ENCODE measurements around the gene SLC25A47.
"Not testable (repeated sequence)": the region's sequence is repeated elsewhere in the genome, so short reads cannot be mapped to it uniquely, and the experiment has no call there.

The SLC25A47 gene

GRCh38 chr14:100295376-100296105 lies 27.6 kb upstream of the SLC25A47 start:
- no peak overlapping the region for H3K4me3 Mint-ChIP-seq
- peak overlapping the region in 1 of 2 donors; percentile 78 for H3K27ac Mint-ChIP-seq
- no peak for ATAC-seq

DNA sequence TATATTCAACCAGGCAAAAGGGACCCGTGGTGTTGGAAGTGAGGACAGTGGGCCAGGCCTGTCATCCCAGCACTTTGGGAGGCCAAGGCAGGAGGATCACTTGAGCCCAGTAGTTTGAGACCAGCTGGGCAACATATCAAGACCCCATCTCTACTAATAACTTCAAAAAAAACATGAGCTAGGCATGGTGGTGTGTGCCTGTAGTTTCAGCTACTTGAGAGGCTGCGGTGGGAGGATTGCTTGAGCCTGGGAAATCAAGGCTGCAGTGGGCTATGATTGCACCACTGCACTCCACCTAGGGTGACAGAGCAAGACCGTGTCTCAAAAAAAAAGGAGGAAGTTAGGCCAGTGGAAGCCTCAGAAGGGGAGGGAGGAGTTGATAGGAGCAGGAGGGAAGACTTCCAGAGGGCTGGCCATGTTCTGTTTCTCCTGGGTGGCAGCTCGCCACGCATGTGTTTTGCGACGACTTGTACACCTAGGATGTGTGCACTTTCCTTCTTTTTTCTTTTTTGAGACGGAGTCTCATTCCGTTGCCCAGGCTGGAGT lies 27.0 kb upstream of the SLC25A47 start:
- Mint-ChIP-seq H3K4me1 (peaks cover 29% of the 10 kb centered on the region), H3K9me3 (no peaks in the 10 kb centered on the region), H3K4me3 (no peak overlapping the region), H3K27me3 (no peaks in the 10 kb centered on the region), H3K27ac (peak overlapping the region in 1 of 2 donors; percentile 80)
- DNase-seq (no peak), ATAC-seq (no peak)

More at GRCh38 chr14:100295376-100296105, 27.6 kb upstream of the SLC25A47 start:
- Mint-ChIP-seq H3K9me3 (no peaks in the 10 kb centered on the region), H3K4me1 (peaks cover 29% of the 10 kb centered on the region), H3K27me3 (no peaks in the 10 kb centered on the region)
- DNase-seq = no peak

DNA sequence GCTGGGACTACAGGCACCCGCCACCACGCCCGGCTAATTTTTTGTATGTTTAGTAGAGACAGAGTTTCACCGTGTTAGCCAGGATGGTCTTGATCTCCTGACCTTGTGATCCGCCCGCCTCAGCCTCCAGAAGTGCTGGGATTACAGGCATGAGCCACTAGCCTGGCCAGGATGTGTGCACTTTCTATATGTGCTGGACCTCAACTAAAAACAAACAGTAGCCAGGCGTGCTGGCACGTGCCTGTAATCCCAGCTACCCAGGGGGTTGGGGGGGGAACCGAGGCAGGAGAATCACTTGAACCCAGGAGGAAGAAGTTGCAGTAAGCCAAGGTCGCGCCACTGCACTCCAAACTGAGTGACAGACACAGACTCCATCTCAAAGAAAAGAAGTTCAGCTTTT lies 26.4 kb upstream of the SLC25A47 start:
- not testable (repeated sequence) for ATAC-seq, H3K4me3 Mint-ChIP-seq, H3K9me3 Mint-ChIP-seq, DNase-seq, H3K27me3 Mint-ChIP-seq
- Mint-ChIP-seq H3K4me1 (peaks cover 29% of the 10 kb centered on the region), H3K27ac (peak overlapping the region; percentile 81 to 87)

GRCh38 chr14:100297320-100298300 lies 25.5 kb upstream of the SLC25A47 start:
- Mint-ChIP-seq H3K27me3 (no peaks in the 10 kb centered on the region), H3K27ac (peak overlapping the region in 1 of 2 donors; percentile 44), H3K9me3 (no peaks in the 10 kb centered on the region), H3K4me3 (no peak overlapping the region), H3K4me1 (peaks cover 29% of the 10 kb centered on the region)
- DNase-seq = no peak
- ATAC-seq = no peak

DNA sequence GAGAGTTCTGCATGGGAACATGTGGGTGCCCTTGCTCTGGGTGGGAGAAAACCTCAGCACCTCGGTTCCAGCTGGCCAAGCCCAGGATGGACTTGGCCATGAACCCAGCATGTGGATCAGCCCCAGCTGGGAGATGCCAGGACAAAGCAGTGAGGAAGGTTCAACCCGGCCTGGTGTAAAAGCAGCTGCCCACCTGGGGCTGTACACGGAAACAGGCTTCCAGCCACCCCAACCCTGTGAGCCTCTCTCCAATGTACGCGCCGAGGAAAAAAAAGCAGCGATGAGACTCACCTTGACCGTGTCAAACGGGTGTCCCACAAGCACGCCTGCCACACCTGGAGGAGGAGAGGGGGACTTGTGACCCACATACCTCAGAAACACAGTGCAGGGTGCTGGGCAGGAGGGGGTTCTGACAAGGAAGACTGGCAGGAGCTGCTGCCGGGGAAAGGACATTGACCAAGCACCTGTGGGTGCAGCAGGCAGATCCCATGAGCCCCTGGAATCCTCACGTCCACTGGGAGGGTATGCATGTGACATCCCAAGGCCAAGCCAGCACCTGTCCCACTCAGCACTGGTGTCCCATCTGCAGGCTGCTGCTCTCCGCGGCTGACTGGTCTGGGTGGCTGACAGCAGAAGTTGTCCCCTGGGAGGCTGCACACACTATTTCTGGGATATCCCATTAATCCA lies 24.4 kb upstream of the SLC25A47 start:
- no peaks in the 10 kb centered on the region for H3K9me3 Mint-ChIP-seq
- no peak overlapping the region for H3K27ac Mint-ChIP-seq
- no peak overlapping the region for H3K4me3 Mint-ChIP-seq

GRCh38 chr14:100299238-100299560 lies 23.9 kb upstream of the SLC25A47 start:
- no peaks in the 10 kb centered on the region for H3K27me3 Mint-ChIP-seq

More for the DNA sequence above, 24.4 kb upstream of the SLC25A47 start:
- H3K27me3 Mint-ChIP-seq = no peaks in the 10 kb centered on the region
- H3K4me1 Mint-ChIP-seq = peaks cover 40% of the 10 kb centered on the region
- ATAC-seq = no peak
- no peak for DNase-seq

GRCh38 chr14:100302616-100303015 lies 20.5 kb upstream of the SLC25A47 start:
- DNase-seq = no peak
- Mint-ChIP-seq H3K27me3 (peaks cover 7% of the 10 kb centered on the region), H3K4me1 (peaks cover 61% of the 10 kb centered on the region), H3K27ac (no peak overlapping the region), H3K4me3 (no peak overlapping the region), H3K9me3 (no peaks in the 10 kb centered on the region)
- no peak for ATAC-seq

More at GRCh38 chr14:100299238-100299560, 23.9 kb upstream of the SLC25A47 start:
- DNase-seq = no peak
- H3K9me3 Mint-ChIP-seq = no peaks in the 10 kb centered on the region
- peaks cover 45% of the 10 kb centered on the region for H3K4me1 Mint-ChIP-seq
- no peak overlapping the region for H3K27ac Mint-ChIP-seq
- no peak for ATAC-seq
- no peak overlapping the region for H3K4me3 Mint-ChIP-seq

DNA sequence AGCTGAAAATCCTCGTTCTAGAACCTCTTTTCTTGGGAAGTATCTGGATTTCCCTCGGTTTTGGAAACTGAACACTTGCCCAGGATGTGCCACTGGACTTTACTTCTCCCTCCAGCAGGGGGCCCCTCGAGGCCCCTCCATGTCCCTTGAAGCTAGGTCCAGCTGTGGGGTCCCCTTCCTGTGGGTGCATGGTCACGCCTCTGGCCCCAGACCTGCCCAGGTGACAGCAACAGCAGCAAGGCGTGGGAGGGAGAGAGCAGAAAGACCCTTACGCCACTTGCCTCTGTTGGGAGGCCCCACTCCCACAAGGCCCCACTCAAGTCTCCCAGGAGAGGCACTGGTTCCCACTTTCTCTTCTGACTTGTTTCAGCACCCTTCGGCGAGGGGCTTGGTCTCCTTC lies 20.0 kb upstream of the SLC25A47 start:
- H3K9me3 Mint-ChIP-seq = no peaks in the 10 kb centered on the region
- H3K4me3 Mint-ChIP-seq = no peak overlapping the region
- H3K27me3 Mint-ChIP-seq = peaks cover 12% of the 10 kb centered on the region
- H3K27ac Mint-ChIP-seq = no peak overlapping the region
- no peak for ATAC-seq
- H3K4me1 Mint-ChIP-seq = peaks cover 60% of the 10 kb centered on the region
- DNase-seq = no peak

DNA sequence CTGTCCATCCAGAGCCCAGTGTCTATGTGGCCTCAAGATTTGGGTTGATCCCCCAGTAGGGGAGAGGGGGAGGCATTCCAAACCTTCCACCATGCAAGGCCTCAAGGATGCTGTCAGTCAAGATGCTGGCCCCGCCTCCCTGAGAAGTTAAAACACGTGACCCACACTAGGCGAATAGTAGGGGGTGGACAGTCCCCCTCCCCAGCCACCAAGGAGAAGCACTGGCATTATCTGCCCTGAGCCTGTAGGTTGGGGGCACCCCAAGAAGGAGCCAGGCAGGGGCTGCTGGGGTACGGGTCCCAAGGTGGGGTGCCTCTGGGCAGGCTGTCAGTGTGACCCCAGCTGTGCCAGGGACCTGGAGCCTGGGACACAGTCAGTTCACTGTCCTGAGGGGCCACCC lies 19.2 kb upstream of the SLC25A47 start:
- Mint-ChIP-seq H3K4me1 (peaks cover 58% of the 10 kb centered on the region), H3K9me3 (no peaks in the 10 kb centered on the region), H3K27me3 (peaks cover 19% of the 10 kb centered on the region), H3K4me3 (no peak overlapping the region), H3K27ac (no peak overlapping the region)
- ATAC-seq (no peak), DNase-seq (no peak)

- no peak for ATAC-seq
- Mint-ChIP-seq H3K9me3 (no peaks in the 10 kb centered on the region), H3K27me3 (peaks cover 21% of the 10 kb centered on the region), H3K4me3 (peak overlapping the region; percentile 77 to 94), H3K4me1 (peaks cover 50% of the 10 kb centered on the region), H3K27ac (peak overlapping the region; percentile 61 to 79)
- no peak for DNase-seq
Observed at GRCh38 chr14:100304825-100305323, 18.3 kb upstream of the SLC25A47 start.

- ATAC-seq (peak; percentile 16), DNase-seq (peak; percentile 27 to 44)
- H3K4me3 Mint-ChIP-seq = peak overlapping the region; percentile 77 to 94
- peaks cover 21% of the 10 kb centered on the region for H3K27me3 Mint-ChIP-seq
- H3K9me3 Mint-ChIP-seq = no peaks in the 10 kb centered on the region
- peak overlapping the region; percentile 61 to 79 for H3K27ac Mint-ChIP-seq
- H3K4me1 Mint-ChIP-seq = peaks cover 50% of the 10 kb centered on the region
Observed at GRCh38 chr14:100305324-100306100, 17.6 kb upstream of the SLC25A47 start.

GRCh38 chr14:100306101-100306997 lies 16.8 kb upstream of the SLC25A47 start, which contains the start of gene SLC25A29:
TSS of gene SLC25A29 (minus strand) at chr14:100306444. CDS start at chr14:100306232, 212 bp downstream.
- ATAC-seq = peak; percentile 90
- Mint-ChIP-seq H3K4me1 (peaks cover 50% of the 10 kb centered on the region), H3K4me3 (peak within 1 kb of the TSS; percentile 77 to 94), H3K9me3 (no peaks in the 10 kb centered on the region), H3K27me3 (peaks cover 21% of the 10 kb centered on the region), H3K27ac (peak within 1 kb of the TSS; percentile 61 to 79)
- DNase-seq = peak; percentile 77 to 80

DNA sequence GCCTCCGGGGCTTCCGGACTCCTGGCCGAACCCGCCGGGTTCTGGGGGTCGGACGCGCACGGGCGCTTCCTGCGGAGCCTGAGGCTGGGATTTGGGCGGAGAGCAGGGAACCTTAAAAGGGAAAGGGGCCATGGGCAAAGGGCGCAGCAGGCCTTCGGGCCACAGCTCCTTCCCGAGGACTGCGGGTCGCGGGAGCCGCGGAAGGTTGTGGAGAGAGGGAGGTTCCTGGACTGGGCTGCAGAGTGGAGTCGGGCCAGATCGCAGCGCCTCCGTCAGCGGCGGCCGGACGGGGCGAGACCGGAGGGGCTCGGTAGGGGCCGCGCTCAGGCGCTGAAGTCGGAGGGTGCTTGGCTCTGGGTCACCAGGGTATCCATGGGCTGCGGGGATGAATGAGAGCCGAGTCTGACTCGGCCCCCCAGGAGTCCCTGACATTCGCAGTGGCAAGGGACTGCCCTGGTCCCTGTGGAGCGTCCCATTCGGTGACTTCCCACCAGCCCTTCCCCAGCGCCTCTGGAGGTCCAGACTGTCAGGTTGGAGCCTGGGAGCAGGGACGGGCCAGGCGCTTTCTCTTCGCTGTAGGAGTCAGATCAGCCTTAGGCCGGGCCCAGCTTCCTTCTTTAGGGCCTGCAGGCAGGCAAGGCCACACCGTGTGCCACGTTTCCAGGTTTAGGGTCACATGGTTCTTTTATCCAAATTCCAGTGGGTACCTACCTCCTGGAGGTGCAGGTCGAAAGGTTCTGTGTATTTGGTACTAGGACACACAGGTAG lies 16.0 kb upstream of the SLC25A47 start:
- peaks cover 50% of the 10 kb centered on the region for H3K4me1 Mint-ChIP-seq
- no peak overlapping the region for H3K27ac Mint-ChIP-seq
- DNase-seq (no peak), ATAC-seq (no peak)
- H3K9me3 Mint-ChIP-seq = no peaks in the 10 kb centered on the region
- H3K27me3 Mint-ChIP-seq = peaks cover 23% of the 10 kb centered on the region
- H3K4me3 Mint-ChIP-seq = peak overlapping the region; percentile 34 to 62
